Vagina (tissue), 2 donors: ENCODE measurements around the gene OSBPL1A. TPM values are rescaled to one million over a fixed set of nuclear protein-coding genes. Genes with fewer than 3 reads are reported as not detected.

Experiments used
- DNase-seq, 2 donors: peaks; one replicate each; pipeline ENCODE4 v3.0.0-alpha.2; 2017; ENCODE audit errors: extremely low spot score in 2 of 2
- H3K27ac ChIP-seq: fragments of 200-600 bp; sonication (generic); one replicate; pipeline ENCODE4 v1.5.1; 2019
- H3K27me3 ChIP-seq: fragments of 200-600 bp; sonication (generic); one replicate; pipeline ENCODE4 v1.5.1; 2019
- H3K36me3 ChIP-seq, 2 donors: fragments of 200-600 bp; sonication (generic); one replicate each; pipeline ENCODE4 v1.5.1; 2017 to 2019
- H3K4me1 ChIP-seq: fragments of 200-600 bp; sonication (generic); one replicate; pipeline ENCODE4 v1.5.1; 2019
- H3K4me3 ChIP-seq, 2 donors: fragments of 200-600 bp; sonication (generic); 1 replicate in 1 of 2; 2 replicates in 1 of 2; pipeline ENCODE4 v1.5.1; 2016 to 2019
- H3K9me3 ChIP-seq: fragments of 200-600 bp; sonication (generic); one replicate; pipeline ENCODE4 v1.5.1; 2019
- POLR2A ChIP-seq, 2 donors: fragments of 450-650 bp; IDR thresholded peaks; one replicate each; pipeline ENCODE4 v1.6.1; 2017; ENCODE audit warnings: antibody characterized with exemption in 2 of 2, mild to moderate bottlenecking in 2 of 2, moderate library complexity in 2 of 2
- POLR2AphosphoS5 ChIP-seq, 2 donors: sonication (generic); formaldehyde crosslinking; IDR thresholded peaks; one replicate each; pipeline ENCODE4 v1.9.0; 2017; ENCODE audit warnings: antibody characterized with exemption in 2 of 2, mild to moderate bottlenecking in 2 of 2, low read depth in 1 of 2; ENCODE audit not compliant: insufficient read depth in 1 of 2
- intact Hi-C: fragments of 100-400 bp; cut with DNase I; formaldehyde crosslinking; loops from one replicate; pipeline ENCODE4 v1.15.1; 2023
- total RNA-seq: library from RNA; depleted of rRNA; stranded (reverse); fragments of >200 nt; gene quantifications from one replicate; pipeline ENCODE4 v1.2.3, GENCODE V29; 2016
- TF ChIP-seq, protein P1 (sequence below), 3 experiments: fragments of 450-650 bp in 2 of 3; fragments of 200-600 bp in 1 of 3; sonication (generic) in 1 of 3; IDR thresholded peaks; one replicate each; pipeline ENCODE4 v1.5.1; 2017 to 2019; ENCODE audit warnings: antibody characterized with exemption in 3 of 3, mild to moderate bottlenecking in 2 of 3, moderate library complexity in 2 of 3

The OSBPL1A gene
- 33.9 TPM for total RNA-seq

DNA sequence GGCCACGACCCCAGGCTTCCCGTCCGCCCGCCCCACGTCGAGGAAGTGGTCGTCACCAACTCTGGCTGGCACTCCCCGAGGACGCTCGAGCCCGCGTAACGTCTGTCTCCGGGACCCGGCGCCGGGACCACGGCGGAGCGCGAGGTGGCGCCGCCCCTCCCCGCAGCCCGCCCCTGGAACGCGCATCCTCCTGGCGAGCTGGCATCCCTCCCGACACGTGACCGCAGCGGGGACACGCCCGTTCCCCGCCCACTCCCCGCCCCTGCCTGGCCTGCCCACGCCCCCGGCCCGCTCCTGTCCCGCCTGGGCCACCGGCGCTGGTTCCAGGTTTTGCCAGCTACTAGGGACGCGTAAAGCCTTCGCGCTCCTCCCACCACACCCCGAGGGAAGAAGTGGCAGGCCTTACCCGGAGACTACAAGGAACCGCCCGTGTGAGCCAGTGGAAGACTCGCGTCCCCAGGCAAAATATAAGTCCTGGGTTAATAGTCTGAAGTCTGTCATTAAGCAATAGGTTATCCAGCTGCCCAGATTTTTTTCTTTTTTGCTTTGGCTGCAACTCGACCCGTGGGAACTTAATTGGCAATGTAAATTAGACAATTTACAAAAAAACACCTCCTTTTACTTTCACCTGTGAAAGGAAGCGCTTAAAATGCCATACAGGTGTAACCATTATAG is at the start of gene OSBPL1A:
Gene OSBPL1A, minus strand, starts transcription at position 131 of the 675 bp plus-strand sequence. CDS start 20,291 bp downstream, outside the sequence.
- H3K27ac ChIP-seq = peak within 1 kb of the TSS; percentile 83
- no peaks in the 10 kb centered on the region for H3K36me3 ChIP-seq
- intact Hi-C loops = no loop called here
- peaks cover 28% of the 10 kb centered on the region for H3K4me1 ChIP-seq
- H3K4me3 ChIP-seq = peak within 1 kb of the TSS; percentile 62 to 77
- no peaks in the 10 kb centered on the region for H3K9me3 ChIP-seq
- no peaks in the 10 kb centered on the region for H3K27me3 ChIP-seq
- TF ChIP-seq, protein P1, sequence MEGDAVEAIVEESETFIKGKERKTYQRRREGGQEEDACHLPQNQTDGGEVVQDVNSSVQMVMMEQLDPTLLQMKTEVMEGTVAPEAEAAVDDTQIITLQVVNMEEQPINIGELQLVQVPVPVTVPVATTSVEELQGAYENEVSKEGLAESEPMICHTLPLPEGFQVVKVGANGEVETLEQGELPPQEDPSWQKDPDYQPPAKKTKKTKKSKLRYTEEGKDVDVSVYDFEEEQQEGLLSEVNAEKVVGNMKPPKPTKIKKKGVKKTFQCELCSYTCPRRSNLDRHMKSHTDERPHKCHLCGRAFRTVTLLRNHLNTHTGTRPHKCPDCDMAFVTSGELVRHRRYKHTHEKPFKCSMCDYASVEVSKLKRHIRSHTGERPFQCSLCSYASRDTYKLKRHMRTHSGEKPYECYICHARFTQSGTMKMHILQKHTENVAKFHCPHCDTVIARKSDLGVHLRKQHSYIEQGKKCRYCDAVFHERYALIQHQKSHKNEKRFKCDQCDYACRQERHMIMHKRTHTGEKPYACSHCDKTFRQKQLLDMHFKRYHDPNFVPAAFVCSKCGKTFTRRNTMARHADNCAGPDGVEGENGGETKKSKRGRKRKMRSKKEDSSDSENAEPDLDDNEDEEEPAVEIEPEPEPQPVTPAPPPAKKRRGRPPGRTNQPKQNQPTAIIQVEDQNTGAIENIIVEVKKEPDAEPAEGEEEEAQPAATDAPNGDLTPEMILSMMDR (IDR thresholded peaks at IDR 0.05) = no peak
- peak in 1 of 2 donors; percentile 40 for TF ChIP-seq POLR2A (IDR thresholded peaks at IDR 0.05)
- TF ChIP-seq POLR2AphosphoS5 (IDR thresholded peaks at IDR 0.05; ENCODE audit: insufficient read depth in 1 of 2, low read depth in 1 of 2) = peak in 1 of 2 donors; percentile 83
- peak in 1 of 2 donors; percentile 93 for DNase-seq

DNA sequence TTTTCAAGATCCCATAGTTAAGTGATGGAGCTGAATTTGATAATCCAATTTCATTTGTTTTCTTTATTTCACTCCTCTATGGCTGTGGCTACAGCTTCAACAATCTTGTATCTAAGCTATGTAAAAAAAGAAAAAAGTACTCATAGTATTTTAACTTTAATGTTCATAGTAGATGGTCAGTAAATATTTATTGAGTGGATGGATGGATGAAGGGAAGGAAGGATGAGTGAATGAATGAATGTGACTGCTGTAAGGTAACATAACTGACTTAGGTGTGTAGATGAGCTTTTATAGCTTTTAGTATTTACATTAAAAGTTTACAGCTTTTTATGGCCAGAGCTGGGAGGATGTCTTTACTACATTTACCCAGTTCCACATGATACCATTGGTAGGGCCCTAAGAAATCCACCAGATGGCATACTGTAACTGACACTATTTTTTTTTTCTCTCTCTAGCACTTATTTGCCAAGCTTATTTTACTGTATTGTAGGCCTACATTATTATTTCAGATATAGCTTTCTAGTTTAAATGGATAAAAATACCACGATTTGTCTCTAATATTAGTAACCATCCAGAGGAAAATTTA is 49.4 kb upstream of the OSBPL1A start:
- intact Hi-C loops = no loop called here
- Histone ChIP-seq H3K27ac (no peak overlapping the region), H3K9me3 (no peaks in the 10 kb centered on the region), H3K4me3 (no peak overlapping the region), H3K4me1 (no peaks in the 10 kb centered on the region), H3K36me3 (peaks cover 0 to 56% of the 10 kb centered on the region in 2 donors), H3K27me3 (no peaks in the 10 kb centered on the region)
- DNase-seq = no peak
- TF ChIP-seq, protein P1 (IDR thresholded peaks at IDR 0.05) = no peak
- TF ChIP-seq POLR2A (IDR thresholded peaks at IDR 0.05) (no peak), POLR2AphosphoS5 (IDR thresholded peaks at IDR 0.05; ENCODE audit: insufficient read depth in 1 of 2, low read depth in 1 of 2) (no peak)

GRCh38 chr18:24446453-24446852 is 48.8 kb upstream of the OSBPL1A start:
- DNase-seq = no peak
- H3K27ac ChIP-seq = no peak overlapping the region
- H3K27me3 ChIP-seq = no peaks in the 10 kb centered on the region
- TF ChIP-seq, protein P1 (IDR thresholded peaks at IDR 0.05) = no peak
- no peak for TF ChIP-seq POLR2AphosphoS5 (IDR thresholded peaks at IDR 0.05; ENCODE audit: insufficient read depth in 1 of 2, low read depth in 1 of 2)
- TF ChIP-seq POLR2A (IDR thresholded peaks at IDR 0.05) = no peak
- no peak overlapping the region for H3K4me3 ChIP-seq
- intact Hi-C loops = no loop called here
- no peaks in the 10 kb centered on the region for H3K4me1 ChIP-seq
- H3K36me3 ChIP-seq = peaks cover 0 to 58% of the 10 kb centered on the region in 2 donors
- no peaks in the 10 kb centered on the region for H3K9me3 ChIP-seq

DNA sequence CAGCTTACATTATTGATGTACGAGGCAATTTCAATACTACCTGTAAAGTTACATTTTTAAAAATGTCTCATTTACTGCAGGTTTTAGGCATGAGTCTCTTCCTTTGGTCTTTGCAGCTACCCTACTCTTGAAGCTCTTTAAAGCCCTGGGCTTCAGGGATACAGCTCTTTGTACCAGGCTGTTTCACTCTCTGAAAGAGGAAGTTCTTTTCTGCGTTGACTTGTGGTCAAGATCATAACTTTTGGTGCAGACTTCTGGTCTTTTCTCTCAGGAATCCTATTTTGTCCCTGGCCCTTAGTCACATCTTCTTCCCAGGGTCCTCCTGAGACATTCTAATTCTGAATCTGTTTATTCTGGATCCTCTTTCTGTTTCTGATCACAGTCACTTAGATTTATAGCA is 46.2 kb upstream of the OSBPL1A start:
- no peaks in the 10 kb centered on the region for H3K4me1 ChIP-seq
- no peak overlapping the region for H3K4me3 ChIP-seq
- no peaks in the 10 kb centered on the region for H3K27me3 ChIP-seq
- DNase-seq = no peak
- H3K36me3 ChIP-seq = peaks cover 0 to 66% of the 10 kb centered on the region in 2 donors
- H3K9me3 ChIP-seq = no peaks in the 10 kb centered on the region
- intact Hi-C loops = no loop called here
- TF ChIP-seq POLR2A (IDR thresholded peaks at IDR 0.05) (no peak), POLR2AphosphoS5 (IDR thresholded peaks at IDR 0.05; ENCODE audit: insufficient read depth in 1 of 2, low read depth in 1 of 2) (no peak)
- TF ChIP-seq, protein P1 (IDR thresholded peaks at IDR 0.05) = no peak
- H3K27ac ChIP-seq = no peak overlapping the region

- Histone ChIP-seq H3K36me3 (peaks cover 0 to 31% of the 10 kb centered on the region in 2 donors), H3K27ac (no peak overlapping the region), H3K27me3 (no peaks in the 10 kb centered on the region), H3K4me3 (no peak overlapping the region), H3K4me1 (no peaks in the 10 kb centered on the region), H3K9me3 (no peaks in the 10 kb centered on the region)
- DNase-seq = no peak
- intact Hi-C loops = no loop called here
- TF ChIP-seq POLR2AphosphoS5 (IDR thresholded peaks at IDR 0.05; ENCODE audit: insufficient read depth in 1 of 2, low read depth in 1 of 2) = no peak
- TF ChIP-seq, protein P1 (IDR thresholded peaks at IDR 0.05) = no peak
- TF ChIP-seq POLR2A (IDR thresholded peaks at IDR 0.05) = no peak
Measured at GRCh38 chr18:24436939-24437338, 39.3 kb upstream of the OSBPL1A start.
